Measurements from ENCODE around the gene SLC46A2.

SLC46A2 gene

GRCh38 chr9:112866662-112867274 lies 23.9 kb downstream of the SLC46A2 start:
- TF ChIP-seq ZFX (IDR thresholded peaks at IDR 0.05; ENCODE audit: borderline replicate concordance) = no peak
- peak overlapping the region; percentile 58 for H3K27ac ChIP-seq

- no peak for TF ChIP-seq CTCF (IDR thresholded peaks at IDR 0.05)
- no peak for TF ChIP-seq ZFX (IDR thresholded peaks at IDR 0.05; ENCODE audit: borderline replicate concordance)
- no peak overlapping the region for H3K27ac ChIP-seq
Measured at GRCh38 chr9:112864982-112865381, 25.7 kb downstream of the SLC46A2 start.

- no peak overlapping the region for H3K27ac ChIP-seq
- TF ChIP-seq ZFX (IDR thresholded peaks at IDR 0.05; ENCODE audit: borderline replicate concordance) (no peak), CTCF (IDR thresholded peaks at IDR 0.05) (no peak)
Measured at GRCh38 chr9:112864403-112864802, 26.3 kb downstream of the SLC46A2 start.

- H3K27ac ChIP-seq = no peak overlapping the region
- TF ChIP-seq CTCF (IDR thresholded peaks at IDR 0.05) (no peak), ZFX (IDR thresholded peaks at IDR 0.05; ENCODE audit: borderline replicate concordance) (no peak)
Measured at GRCh38 chr9:112863746-112864145, 26.9 kb downstream of the SLC46A2 start.

- TF ChIP-seq ZFX (IDR thresholded peaks at IDR 0.05; ENCODE audit: borderline replicate concordance) (no peak), CTCF (IDR thresholded peaks at IDR 0.05) (no peak)
- H3K27ac ChIP-seq = no peak overlapping the region
Measured at GRCh38 chr9:112863214-112863613, 27.5 kb downstream of the SLC46A2 start.

- H3K27ac ChIP-seq = no peak overlapping the region
Measured at GRCh38 chr9:112861638-112862555, 28.8 kb downstream of the SLC46A2 start.

GRCh38 chr9:112861155-112861554 lies 29.5 kb downstream of the SLC46A2 start:
- TF ChIP-seq CTCF (IDR thresholded peaks at IDR 0.05) = no peak
- TF ChIP-seq ZFX (IDR thresholded peaks at IDR 0.05; ENCODE audit: borderline replicate concordance) = no peak
- no peak overlapping the region for H3K27ac ChIP-seq

More at GRCh38 chr9:112861638-112862555, 28.8 kb downstream of the SLC46A2 start:
- TF ChIP-seq ZFX (IDR thresholded peaks at IDR 0.05; ENCODE audit: borderline replicate concordance) (no peak), CTCF (IDR thresholded peaks at IDR 0.05) (no peak)

All from 22Rv1 (cell line).